H9 (cell line): ENCODE results near the gene SPDYE4. TPM values are rescaled to one million over a fixed set of nuclear protein-coding genes. Genes with fewer than 3 reads are reported as not detected.

Experiments
- DNase-seq: peaks from one replicate; pipeline ENCODE4 v3.0.0-alpha.2; 2017
- H2AFZ ChIP-seq: one replicate; pipeline ENCODE4 v1.6.1; 2013; ENCODE audit warnings: mild to moderate bottlenecking, low read length, control low read depth, moderate library complexity
- H2AK5ac ChIP-seq: 2 replicates; pipeline ENCODE4 v1.6.1; 2013; ENCODE audit warnings: low read length, control low read depth, mixed read lengths; ENCODE audit not compliant: insufficient read length
- H2BK120ac ChIP-seq: one replicate; pipeline ENCODE4 v1.6.1; 2013; ENCODE audit warnings: low read depth, mild to moderate bottlenecking, low read length, control low read depth, inconsistent platforms; ENCODE audit not compliant: poor library complexity, severe bottlenecking
- H2BK12ac ChIP-seq: 2 replicates; pipeline ENCODE4 v1.6.1; 2013; ENCODE audit warnings: low read length, control low read depth, mixed read lengths, low read depth; ENCODE audit not compliant: insufficient read length
- H2BK15ac ChIP-seq: 2 replicates; pipeline ENCODE4 v1.6.1; 2013; ENCODE audit warnings: low read depth, low read length, control low read depth
- H2BK20ac ChIP-seq: one replicate; pipeline ENCODE4 v1.6.1; 2013; ENCODE audit warnings: low read depth, mild to moderate bottlenecking, low read length, control low read depth, inconsistent platforms; ENCODE audit not compliant: poor library complexity, severe bottlenecking
- H2BK5ac ChIP-seq: 2 replicates; pipeline ENCODE4 v1.6.1; 2013; ENCODE audit warnings: low read length, control low read depth, mixed read lengths; ENCODE audit not compliant: insufficient read length
- H3K14ac ChIP-seq: 2 replicates; pipeline ENCODE4 v1.6.1; 2013; ENCODE audit warnings: low read length, control low read depth; ENCODE audit not compliant: insufficient read depth
- H3K18ac ChIP-seq: 2 replicates; pipeline ENCODE4 v1.6.1; 2013; ENCODE audit warnings: low read depth, mild to moderate bottlenecking, mixed read lengths, low read length, control low read depth; ENCODE audit not compliant: insufficient read length
- H3K23ac ChIP-seq: 2 replicates; pipeline ENCODE4 v1.6.1; 2013; ENCODE audit warnings: low read length, control low read depth, mixed read lengths, low read depth; ENCODE audit not compliant: insufficient read length
- H3K23me2 ChIP-seq: 2 replicates; pipeline ENCODE4 v1.6.1; 2013; ENCODE audit warnings: low read depth, mild to moderate bottlenecking, mixed read lengths, low read length, control low read depth; ENCODE audit not compliant: insufficient read length, poor library complexity, severe bottlenecking
- H3K27ac ChIP-seq: 2 replicates; pipeline ENCODE4 v1.5.1; 2013; ENCODE audit warnings: low read length, control low read depth, mixed read lengths, low read depth; ENCODE audit not compliant: insufficient read length
- H3K27me3 ChIP-seq: 2 replicates; pipeline ENCODE4 v1.6.1; 2013; ENCODE audit warnings: low read length, control low read depth, inconsistent platforms; ENCODE audit not compliant: insufficient read depth
- H3K4ac ChIP-seq: 2 replicates; pipeline ENCODE4 v1.6.1; 2013; ENCODE audit warnings: low read depth, mild to moderate bottlenecking, control low read depth, inconsistent platforms, low read length, moderate library complexity
- H3K4me1 ChIP-seq: 2 replicates; pipeline ENCODE4 v1.6.1; 2013; ENCODE audit warnings: low read length, control low read depth, inconsistent platforms; ENCODE audit not compliant: insufficient read depth
- H3K4me2 ChIP-seq: 2 replicates; pipeline ENCODE4 v1.6.1; 2013; ENCODE audit warnings: low read length, control low read depth, mixed read lengths; ENCODE audit not compliant: insufficient read length, insufficient read depth
- H3K56ac ChIP-seq: 2 replicates; pipeline ENCODE4 v1.6.1; 2013; ENCODE audit warnings: low read depth, mild to moderate bottlenecking, mixed read lengths, low read length, control low read depth; ENCODE audit not compliant: insufficient read length
- H3K79me1 ChIP-seq: 2 replicates; pipeline ENCODE4 v1.6.1; 2013; ENCODE audit warnings: low read depth, mild to moderate bottlenecking, moderate library complexity, low read length, control low read depth, inconsistent platforms; ENCODE audit not compliant: insufficient read depth, poor library complexity, severe bottlenecking
- H3K79me2 ChIP-seq: 2 replicates; pipeline ENCODE4 v1.6.1; 2013; ENCODE audit warnings: low read length, control low read depth, inconsistent platforms; ENCODE audit not compliant: insufficient read depth
- H3K9ac ChIP-seq: 2 replicates; pipeline ENCODE4 v1.6.1; 2013; ENCODE audit warnings: low read length, control low read depth, mixed read lengths; ENCODE audit not compliant: insufficient read length; ENCODE audit errors: extremely low read depth
- H3K9me3 ChIP-seq: one replicate; pipeline ENCODE4 v1.6.1; 2013; ENCODE audit warnings: low read depth, low read length, inconsistent platforms; ENCODE audit not compliant: control insufficient read depth
- H3T11ph ChIP-seq: one replicate; pipeline ENCODE4 v1.6.1; 2013; ENCODE audit warnings: mild to moderate bottlenecking, low read length, control low read depth, inconsistent platforms
- H4K20me1 ChIP-seq: one replicate; pipeline ENCODE4 v1.6.1; 2013; ENCODE audit not compliant: control insufficient read depth, insufficient read length, insufficient read depth
- H4K5ac ChIP-seq: 2 replicates; pipeline ENCODE4 v1.6.1; 2013; ENCODE audit warnings: low read depth, mild to moderate bottlenecking, mixed read lengths, low read length, control low read depth; ENCODE audit not compliant: insufficient read length
- H4K8ac ChIP-seq: replicated peaks from 2 replicates; pipeline ENCODE4 v1.6.1; 2013; ENCODE audit warnings: low read length, control low read depth, mixed read lengths, low read depth; ENCODE audit not compliant: insufficient read length
- H4K91ac ChIP-seq: 2 replicates; pipeline ENCODE4 v1.6.1; 2013; ENCODE audit warnings: low read depth, mild to moderate bottlenecking, moderate library complexity, mixed read lengths, low read length, control low read depth; ENCODE audit not compliant: insufficient read length
- H3K27ac Mint-ChIP-seq, 3 experiments: 2 replicates in 2 of 3; 3 replicates in 1 of 3; pipeline ENCODE4 v1.8.0; 2020 to 2021; ENCODE audit warnings: mixed read lengths in 3 of 3, mild to moderate bottlenecking in 1 of 3, moderate library complexity in 1 of 3
- H3K27me3 Mint-ChIP-seq: 2 replicates; pipeline ENCODE4 v1.8.0; 2021; ENCODE audit warnings: low read depth, mild to moderate bottlenecking, moderate library complexity, mixed read lengths
- H3K36me3 Mint-ChIP-seq, 3 experiments: 2 replicates in 2 of 3; 3 replicates in 1 of 3; pipeline ENCODE4 v1.8.0; 2020 to 2021; ENCODE audit warnings: low read depth in 3 of 3, mixed read lengths in 3 of 3; ENCODE audit not compliant: insufficient read depth in 1 of 3
- H3K4me1 Mint-ChIP-seq, 2 experiments: 2 replicates each; pipeline ENCODE4 v1.8.0; 2020; ENCODE audit warnings: mixed read lengths in 2 of 2
- H3K4me3 Mint-ChIP-seq, 2 experiments: 2 replicates in 1 of 2; 3 replicates in 1 of 2; pipeline ENCODE4 v1.8.0; 2020 to 2021; ENCODE audit warnings: mild to moderate bottlenecking in 2 of 2, mixed read lengths in 2 of 2, moderate library complexity in 1 of 2
- H3K9me3 Mint-ChIP-seq, 2 experiments: 2 replicates in 1 of 2; 3 replicates in 1 of 2; pipeline ENCODE4 v1.8.0; 2020; ENCODE audit warnings: mild to moderate bottlenecking in 2 of 2, mixed read lengths in 2 of 2, moderate library complexity in 1 of 2
- WGBS: extraction: QIAGEN DNeasy Blood & Tissue Kit; methylation state at CpG from one replicate; pipeline ENCODE4 v1.1.7; 2013; ENCODE audit warnings: missing lambda C conversion rate, low lambda C conversion rate, mixed read lengths; ENCODE audit not compliant: insufficient read length; ENCODE audit errors: extremely low coverage; 5-methylcytosine and 5-hydroxymethylcytosine counted together
- total RNA-seq: library from RNA; stranded (reverse); gene quantifications from 2 replicates; pipeline ENCODE4 v1.2.1, GENCODE V29; 2021
- TF ChIP-seq, protein P1 (sequence below): fragments of 200-600 bp; sonication (generic); conservative IDR thresholded peaks from 3 replicates; pipeline ENCODE4 v1.8.0; 2021; ENCODE audit warnings: antibody characterized with exemption, mild to moderate bottlenecking

SPDYE4 gene
- total RNA-seq, 1 experiment from 2014 or later: not detected

DNA sequence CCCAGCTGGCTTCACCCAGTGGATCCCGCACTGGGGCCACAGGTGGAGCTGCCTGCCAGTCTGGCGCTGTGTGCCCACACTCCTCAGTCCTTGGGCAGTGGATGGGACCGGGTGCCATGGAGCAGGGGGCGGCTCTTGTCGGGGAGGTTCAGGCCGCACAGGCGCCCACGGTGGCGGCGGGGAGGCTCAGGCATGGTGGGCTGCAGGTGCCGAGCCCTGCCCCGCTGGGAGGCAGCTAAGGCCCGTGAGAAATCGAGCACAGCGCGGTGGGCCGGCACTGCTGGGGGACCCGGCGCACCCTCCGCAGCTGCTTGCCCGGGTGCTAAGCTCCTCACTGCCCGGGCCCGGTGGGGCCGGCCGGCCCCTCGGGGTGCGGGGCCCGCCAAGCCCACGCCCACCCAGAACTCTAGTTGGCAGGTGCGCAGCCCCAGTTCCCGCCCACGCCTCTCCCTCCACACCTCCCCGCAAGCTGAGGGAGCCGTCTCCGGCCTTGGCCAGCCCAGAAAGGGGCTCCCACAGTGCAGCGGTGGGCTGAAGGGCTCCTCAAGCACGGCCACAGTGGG is 40.3 kb downstream of the SPDYE4 start:
- no peaks in the 10 kb centered on the region for H3K9me3 ChIP-seq
- Mint-ChIP-seq H3K27ac (no peak overlapping the region), H3K9me3 (no peaks in the 10 kb centered on the region; a peak in 1 of 5 replicates), H3K27me3 (peaks cover 5% of the 10 kb centered on the region), H3K36me3 (no peaks in the 10 kb centered on the region; a peak in 1 of 7 replicates), H3K4me1 (peaks cover 3 to 4% of the 10 kb centered on the region in 2 experiments), H3K4me3 (no peak overlapping the region)
- H2AFZ ChIP-seq: no peak overlapping the region
- H2BK120ac ChIP-seq: no peak overlapping the region
- no peak overlapping the region for H2BK5ac ChIP-seq
- no peak overlapping the region for H2BK20ac ChIP-seq
- no peaks in the 10 kb centered on the region for H3K4me1 ChIP-seq
- H4K20me1 ChIP-seq: no peaks in the 10 kb centered on the region
- H2BK12ac ChIP-seq: no peak overlapping the region
- no peak overlapping the region for H3K9ac ChIP-seq
- H3K27ac ChIP-seq: no peak overlapping the region
- H3K4ac ChIP-seq: no peak overlapping the region
- H3T11ph ChIP-seq: no peak overlapping the region
- H4K91ac ChIP-seq: no peak overlapping the region
- DNase-seq: no peak
- WGBS: no CpG with 5 or more reads among the region's 37 CpGs
- no peak overlapping the region for H3K56ac ChIP-seq
- no peak overlapping the region for H3K18ac ChIP-seq
- H3K27me3 ChIP-seq: no peaks in the 10 kb centered on the region
- H3K79me1 ChIP-seq: no peaks in the 10 kb centered on the region
- no peaks in the 10 kb centered on the region for H3K23me2 ChIP-seq
- no peak overlapping the region for H3K14ac ChIP-seq
- no peaks in the 10 kb centered on the region for H3K79me2 ChIP-seq
- no peak overlapping the region for H3K4me2 ChIP-seq
- H3K23ac ChIP-seq: no peak overlapping the region
- H2AK5ac ChIP-seq: no peak overlapping the region
- H2BK15ac ChIP-seq: no peak overlapping the region
- H4K8ac ChIP-seq: no peak overlapping the region
- TF ChIP-seq, protein P1, sequence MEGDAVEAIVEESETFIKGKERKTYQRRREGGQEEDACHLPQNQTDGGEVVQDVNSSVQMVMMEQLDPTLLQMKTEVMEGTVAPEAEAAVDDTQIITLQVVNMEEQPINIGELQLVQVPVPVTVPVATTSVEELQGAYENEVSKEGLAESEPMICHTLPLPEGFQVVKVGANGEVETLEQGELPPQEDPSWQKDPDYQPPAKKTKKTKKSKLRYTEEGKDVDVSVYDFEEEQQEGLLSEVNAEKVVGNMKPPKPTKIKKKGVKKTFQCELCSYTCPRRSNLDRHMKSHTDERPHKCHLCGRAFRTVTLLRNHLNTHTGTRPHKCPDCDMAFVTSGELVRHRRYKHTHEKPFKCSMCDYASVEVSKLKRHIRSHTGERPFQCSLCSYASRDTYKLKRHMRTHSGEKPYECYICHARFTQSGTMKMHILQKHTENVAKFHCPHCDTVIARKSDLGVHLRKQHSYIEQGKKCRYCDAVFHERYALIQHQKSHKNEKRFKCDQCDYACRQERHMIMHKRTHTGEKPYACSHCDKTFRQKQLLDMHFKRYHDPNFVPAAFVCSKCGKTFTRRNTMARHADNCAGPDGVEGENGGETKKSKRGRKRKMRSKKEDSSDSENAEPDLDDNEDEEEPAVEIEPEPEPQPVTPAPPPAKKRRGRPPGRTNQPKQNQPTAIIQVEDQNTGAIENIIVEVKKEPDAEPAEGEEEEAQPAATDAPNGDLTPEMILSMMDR: no peak
- no peak overlapping the region for H4K5ac ChIP-seq
